Stimulated activated CD4-positive, alpha-beta T cell treated with anti-CD3 and anti-CD28 coated beads, Interleukin-4, amount 100 ng/mL, for 48 hours (primary cell): ENCODE measurements around the gene REXO4.
"Not testable (repeated sequence)": the region's sequence is repeated elsewhere in the genome, so short reads cannot be mapped to it uniquely, and the experiment has no call there.

Experiments
- DNase-seq, 2 donors: peaks; one replicate each; pipeline ENCODE4 v3.0.0-alpha.2; 2020; ENCODE audit warnings: low read depth in 2 of 2

The REXO4 gene

GRCh38 chr9:133451865-133452264, 34.1 kb upstream of the REXO4 start:
- DNase-seq, result not testable (repeated sequence)

- DNase-seq, result no peak
These were observed 31.9 kb upstream of the REXO4 start for GRCh38 chr9:133449760-133450159.

- DNase-seq, result no peak
These were observed 30.7 kb upstream of the REXO4 start for GRCh38 chr9:133448487-133448972.

GRCh38 chr9:133445293-133445969, 27.6 kb upstream of the REXO4 start:
- DNase-seq, result no peak

GRCh38 chr9:133443982-133444381, 26.2 kb upstream of the REXO4 start:
- DNase-seq, result no peak

- no peak for DNase-seq
These were observed 25.4 kb upstream of the REXO4 start for GRCh38 chr9:133443248-133443647.

- no peak for DNase-seq
These were observed 23.8 kb upstream of the REXO4 start for GRCh38 chr9:133441571-133441970.

- no peak for DNase-seq
These were observed 23.1 kb upstream of the REXO4 start for GRCh38 chr9:133440874-133441273.

GRCh38 chr9:133439337-133439736, 21.5 kb upstream of the REXO4 start:
- no peak for DNase-seq

GRCh38 chr9:133437753-133438531, 20.1 kb upstream of the REXO4 start:
- DNase-seq, result no peak

- no peak for DNase-seq
These were observed 18.9 kb upstream of the REXO4 start for GRCh38 chr9:133436681-133437080.

- DNase-seq, result no peak
These were observed 15.6 kb upstream of the REXO4 start for GRCh38 chr9:133433351-133433843.

GRCh38 chr9:133430244-133430643, 12.4 kb upstream of the REXO4 start:
- DNase-seq, result no peak

- DNase-seq, result no peak
These were observed 11.9 kb upstream of the REXO4 start for GRCh38 chr9:133429641-133430161.

- no peak for DNase-seq
These were observed 11.4 kb upstream of the REXO4 start for GRCh38 chr9:133429214-133429613.

- no peak for DNase-seq
These were observed 10.8 kb upstream of the REXO4 start for GRCh38 chr9:133428617-133429101.

GRCh38 chr9:133427658-133428348, 10.0 kb upstream of the REXO4 start:
- no peak for DNase-seq

- no peak for DNase-seq
These were observed 8.2 kb upstream of the REXO4 start for GRCh38 chr9:133426011-133426410.

GRCh38 chr9:133425049-133425632, 7.3 kb upstream of the REXO4 start:
- no peak for DNase-seq

- DNase-seq, result no peak
These were observed 6.4 kb upstream of the REXO4 start for GRCh38 chr9:133424187-133424586.

- no peak for DNase-seq
These were observed 5.4 kb upstream of the REXO4 start for GRCh38 chr9:133423216-133423615.
